CD4-positive, alpha-beta T cell treated with Interleukin-4 for 1 hour (primary cell): ENCODE measurements around the gene CHD3.
"Not testable (repeated sequence)": the region's sequence is repeated elsewhere in the genome, so short reads cannot be mapped to it uniquely, and the experiment has no call there.

ENCODE experiments used
- DNase-seq, 2 donors: peaks; one replicate each; pipeline ENCODE4 v3.0.0-alpha.2; 2020 to 2022

Gene CHD3

GRCh38 chr17:7850701-7851437, 37.7 kb upstream of the CHD3 start:
- no peak for DNase-seq

DNA sequence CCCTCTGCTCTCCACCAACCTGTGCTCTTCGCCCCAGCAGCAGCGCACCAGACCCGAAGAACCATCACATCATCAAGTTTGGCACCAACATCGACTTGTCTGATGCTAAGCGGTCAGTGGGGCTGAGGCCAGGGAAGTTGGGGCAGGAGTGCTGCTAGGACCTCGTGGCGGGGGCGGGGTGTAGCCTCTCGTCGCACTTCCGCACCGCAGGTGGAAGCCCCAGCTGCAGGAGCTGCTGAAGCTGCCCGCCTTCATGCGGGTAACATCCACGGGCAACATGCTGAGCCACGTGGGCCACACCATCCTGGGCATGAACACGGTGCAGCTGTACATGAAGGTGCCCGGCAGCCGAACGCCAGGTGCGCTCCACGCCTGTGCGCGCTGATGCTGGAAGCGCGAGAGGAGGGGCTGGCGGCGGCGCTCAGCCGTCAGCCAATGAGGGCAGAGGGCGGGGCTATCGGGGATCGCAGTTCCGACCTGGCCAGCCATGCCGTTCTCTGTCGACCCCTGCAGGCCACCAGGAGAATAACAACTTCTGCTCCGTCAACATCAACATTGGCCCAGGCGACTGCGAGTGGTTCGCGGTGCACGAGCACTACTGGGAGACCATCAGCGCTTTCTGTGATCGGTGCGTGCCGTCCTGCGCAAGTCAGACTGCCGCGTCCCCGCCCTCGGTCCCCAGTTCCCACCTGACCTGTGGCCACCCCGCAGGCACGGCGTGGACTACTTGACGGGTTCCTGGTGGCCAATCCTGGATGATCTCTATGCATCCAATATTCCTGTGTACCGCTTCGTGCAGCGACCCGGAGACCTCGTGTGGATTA, 36.9 kb upstream of the CHD3 start:
- peak; percentile 95 for DNase-seq

DNA sequence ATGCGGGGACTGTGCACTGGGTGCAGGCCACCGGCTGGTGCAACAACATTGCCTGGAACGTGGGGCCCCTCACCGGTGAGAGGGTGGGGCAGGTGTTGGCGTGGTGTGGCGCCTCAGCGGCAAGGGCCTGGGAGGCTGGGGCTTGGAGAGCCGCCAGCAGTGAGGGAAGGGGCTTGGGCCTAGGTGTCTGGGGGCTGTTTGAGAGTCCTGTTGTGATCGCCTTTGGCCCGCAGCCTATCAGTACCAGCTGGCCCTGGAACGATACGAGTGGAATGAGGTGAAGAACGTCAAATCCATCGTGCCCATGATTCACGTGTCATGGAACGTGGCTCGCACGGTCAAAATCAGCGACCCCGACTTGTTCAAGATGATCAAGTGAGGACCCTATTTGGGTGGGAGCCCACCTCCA, 36.3 kb upstream of the CHD3 start:
- DNase-seq: no peak

GRCh38 chr17:7852919-7853690, 35.5 kb upstream of the CHD3 start:
- DNase-seq: peak in 1 of 2 donors; percentile 36

DNA sequence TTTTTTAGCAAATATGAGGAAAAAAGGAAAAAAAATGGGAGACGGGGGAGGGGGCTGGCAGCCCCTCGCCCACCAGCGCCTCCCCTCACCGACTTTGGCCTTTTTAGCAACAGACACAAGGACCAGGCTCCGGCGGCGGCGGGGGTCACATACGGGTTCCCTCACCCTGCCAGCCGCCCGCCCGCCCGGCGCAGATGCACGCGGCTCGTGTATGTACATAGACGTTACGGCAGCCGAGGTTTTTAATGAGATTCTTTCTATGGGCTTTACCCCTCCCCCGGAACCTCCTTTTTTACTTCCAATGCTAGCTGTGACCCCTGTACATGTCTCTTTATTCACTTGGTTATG, 34.9 kb upstream of the CHD3 start:
- DNase-seq: peak in 1 of 2 donors; percentile 39

DNA sequence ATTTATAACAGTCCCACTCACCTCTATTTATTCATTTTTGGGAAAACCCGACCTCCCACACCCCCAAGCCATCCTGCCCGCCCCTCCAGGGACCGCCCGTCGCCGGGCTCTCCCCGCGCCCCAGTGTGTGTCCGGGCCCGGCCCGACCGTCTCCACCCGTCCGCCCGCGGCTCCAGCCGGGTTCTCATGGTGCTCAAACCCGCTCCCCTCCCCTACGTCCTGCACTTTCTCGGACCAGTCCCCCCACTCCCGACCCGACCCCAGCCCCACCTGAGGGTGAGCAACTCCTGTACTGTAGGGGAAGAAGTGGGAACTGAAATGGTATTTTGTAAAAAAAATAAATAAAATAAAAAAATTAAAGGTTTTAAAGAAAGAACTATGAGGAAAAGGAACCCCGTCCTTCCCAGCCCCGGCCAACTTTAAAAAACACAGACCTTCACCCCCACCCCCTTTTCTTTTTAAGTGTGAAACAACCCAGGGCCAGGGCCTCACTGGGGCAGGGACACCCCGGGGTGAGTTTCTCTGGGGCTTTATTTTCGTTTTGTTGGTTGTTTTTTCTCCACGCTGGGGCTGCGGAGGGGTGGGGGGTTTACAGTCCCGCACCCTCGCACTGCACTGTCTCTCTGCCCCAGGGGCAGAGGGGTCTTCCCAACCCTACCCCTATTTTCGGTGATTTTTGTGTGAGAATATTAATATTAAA, 34.4 kb upstream of the CHD3 start:
- DNase-seq: peak in 1 of 2 donors; percentile 17

DNA sequence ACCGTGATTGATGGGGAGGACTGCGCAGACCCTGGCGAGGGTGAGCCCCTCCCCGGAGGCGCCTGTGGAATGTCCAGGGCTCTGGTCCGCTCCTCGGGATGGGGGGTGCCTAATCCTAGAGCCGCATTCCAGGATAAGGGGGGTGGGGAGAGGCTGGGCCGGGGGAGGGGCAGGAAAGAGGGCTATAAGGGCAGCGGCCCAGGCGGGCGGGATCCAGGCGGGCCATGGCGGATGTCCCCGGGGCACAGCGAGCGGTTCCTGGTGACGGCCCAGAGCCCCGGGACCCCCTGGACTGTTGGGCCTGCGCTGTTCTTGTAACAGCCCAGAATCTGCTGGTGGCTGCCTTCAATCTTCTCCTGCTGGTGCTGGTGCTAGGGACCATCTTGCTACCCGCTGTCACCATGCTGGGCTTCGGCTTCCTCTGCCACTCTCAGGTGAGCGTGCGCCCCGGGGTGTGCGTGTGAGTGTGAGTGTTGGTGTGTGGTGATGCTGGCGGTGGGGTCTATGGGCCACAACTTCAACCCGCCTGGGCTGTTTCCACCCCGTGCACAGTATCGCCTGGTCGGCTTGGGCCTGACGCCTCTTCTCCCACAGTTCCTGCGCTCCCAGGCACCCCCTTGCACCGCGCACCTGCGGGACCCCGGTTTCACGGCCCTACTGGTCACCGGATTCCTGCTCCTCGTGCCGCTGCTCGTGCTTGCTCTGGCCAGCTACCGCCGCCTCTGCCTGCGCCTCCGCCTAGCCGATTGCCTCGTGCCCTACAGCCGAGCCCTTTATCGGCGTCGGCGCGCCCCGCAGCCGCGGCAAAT, 33.5 kb upstream of the CHD3 start, which contains the start of gene TMEM88:
TSS of gene TMEM88 (plus strand) at position 216 of the 809 bp plus-strand sequence. CDS start at position 225, 9 bp downstream.
- DNase-seq: peak in 1 of 2 donors; percentile 49

DNA sequence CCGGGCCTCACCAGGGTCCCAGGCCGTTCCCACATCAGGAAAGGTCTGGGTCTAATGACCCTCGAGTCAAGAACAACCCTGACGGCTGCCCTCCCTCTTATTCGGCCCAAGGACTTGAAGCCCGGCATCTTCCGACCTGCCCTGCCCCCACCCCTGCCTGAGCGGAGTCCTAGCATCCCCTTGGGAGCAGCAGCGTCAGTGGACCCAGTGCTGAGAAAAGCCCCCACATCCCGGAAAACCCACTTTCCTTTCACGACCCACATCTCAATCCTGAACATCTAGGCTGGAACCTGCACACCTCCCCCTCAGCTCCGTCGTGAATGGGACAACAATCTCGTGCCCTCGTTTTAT, 33.0 kb upstream of the CHD3 start:
- DNase-seq: no peak

- peak; percentile 52 to 66 for DNase-seq
Observed at GRCh38 chr17:7856011-7856810, 32.4 kb upstream of the CHD3 start.

GRCh38 chr17:7856811-7857712, 31.5 kb upstream of the CHD3 start, which contains the start of gene NAA38:
TSS of gene NAA38 (minus strand) at chr17:7857559. CDS start at chr17:7857463, 96 bp downstream.
- peak; percentile 98 for DNase-seq

- peak; percentile 93 to 96 for DNase-seq
Observed at GRCh38 chr17:7857713-7858521, 30.7 kb upstream of the CHD3 start, which contains the start of gene CYB5D1. TSS of gene CYB5D1 (plus strand) at chr17:7858003. CDS start at chr17:7858135, 132 bp downstream.

DNA sequence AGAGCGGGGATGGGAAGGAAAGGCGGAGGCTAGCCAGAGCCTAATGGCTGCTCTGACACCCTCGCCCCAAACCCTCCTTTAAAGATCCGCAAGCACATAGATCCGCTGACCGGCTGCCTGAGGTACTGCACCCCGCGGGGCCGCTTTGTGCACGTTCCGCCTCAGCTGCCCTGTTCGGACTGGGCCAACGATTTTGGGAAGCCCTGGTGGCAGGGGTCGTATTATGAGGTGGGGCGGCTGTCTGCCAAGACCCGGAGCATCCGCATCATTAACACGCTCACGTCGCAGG, 30.1 kb upstream of the CHD3 start:
- peak; percentile 53 to 59 for DNase-seq

GRCh38 chr17:7859028-7859427, 29.6 kb upstream of the CHD3 start:
- DNase-seq: no peak

GRCh38 chr17:7862692-7863437, 25.7 kb upstream of the CHD3 start:
- DNase-seq: peak; percentile 57 to 69

- not testable (repeated sequence) for DNase-seq
Observed at GRCh38 chr17:7864384-7864783, 24.2 kb upstream of the CHD3 start.

GRCh38 chr17:7864995-7865650, 23.5 kb upstream of the CHD3 start:
- DNase-seq: no peak

GRCh38 chr17:7867881-7868329, 20.7 kb upstream of the CHD3 start:
- peak in 1 of 2 donors; percentile 37 for DNase-seq
